ENCODE results near the gene MBP. TPM values are rescaled to one million over a fixed set of nuclear protein-coding genes. Genes with fewer than 3 reads are reported as not detected.

The MBP gene
- total RNA-seq, 2 donors from 2014 or later, result 41.7 to 42.2 TPM

GRCh38 chr18:77033575-77033974 lies 99.0 kb downstream of the MBP start:
- no peak overlapping the region for H3K27ac ChIP-seq
- no peak for DNase-seq (ENCODE audit: low spot score)
- H3K9me3 ChIP-seq, result no peaks in the 10 kb centered on the region
- no peak overlapping the region for H3K4me3 ChIP-seq
- no peaks in the 10 kb centered on the region for H3K36me3 ChIP-seq
- TF ChIP-seq CTCF (IDR thresholded peaks at IDR 0.05), result no peak
- ATAC-seq (ENCODE audit: insufficient number of reproducible peaks, low FRiP score, low read depth), result no peak
- no peaks in the 10 kb centered on the region for H3K27me3 ChIP-seq (replicated peaks; ENCODE audit: insufficient read depth)
- peaks cover 0 to 4% of the 10 kb centered on the region in 2 donors for H3K4me1 ChIP-seq (ENCODE audit: control insufficient read depth in 1 of 2, low read depth in 2 of 2)

- ATAC-seq (ENCODE audit: insufficient number of reproducible peaks, low FRiP score, low read depth), result no peak
- Histone ChIP-seq H3K9me3 (no peaks in the 10 kb centered on the region), H3K4me3 (no peak overlapping the region), H3K36me3 (no peaks in the 10 kb centered on the region), H3K4me1 (ENCODE audit: control insufficient read depth in 1 of 2, low read depth in 2 of 2) (peaks cover 0 to 4% of the 10 kb centered on the region in 2 donors), H3K27me3 (replicated peaks; ENCODE audit: insufficient read depth) (no peaks in the 10 kb centered on the region), H3K27ac (no peak overlapping the region)
- DNase-seq (ENCODE audit: low spot score), result no peak
- no peak for TF ChIP-seq CTCF (IDR thresholded peaks at IDR 0.05)
Measured at GRCh38 chr18:77032181-77032701, 100.3 kb downstream of the MBP start.

- ATAC-seq (ENCODE audit: insufficient number of reproducible peaks, low FRiP score, low read depth) (no peak), DNase-seq (ENCODE audit: low spot score) (no peak)
- Histone ChIP-seq H3K4me1 (ENCODE audit: control insufficient read depth in 1 of 2, low read depth in 2 of 2) (peaks cover 0 to 4% of the 10 kb centered on the region in 2 donors), H3K27ac (no peak overlapping the region), H3K27me3 (replicated peaks; ENCODE audit: insufficient read depth) (no peaks in the 10 kb centered on the region), H3K9me3 (no peaks in the 10 kb centered on the region), H3K4me3 (no peak overlapping the region), H3K36me3 (no peaks in the 10 kb centered on the region)
- no peak for TF ChIP-seq CTCF (IDR thresholded peaks at IDR 0.05)
Measured at GRCh38 chr18:77031662-77032061, 100.9 kb downstream of the MBP start.

GRCh38 chr18:77030201-77030600 lies 102.4 kb downstream of the MBP start:
- H3K4me3 ChIP-seq, result no peak overlapping the region
- no peaks in the 10 kb centered on the region for H3K27me3 ChIP-seq (replicated peaks; ENCODE audit: insufficient read depth)
- no peak for DNase-seq (ENCODE audit: low spot score)
- H3K27ac ChIP-seq, result no peak overlapping the region
- ATAC-seq (ENCODE audit: insufficient number of reproducible peaks, low FRiP score, low read depth), result no peak
- no peak for TF ChIP-seq CTCF (IDR thresholded peaks at IDR 0.05)
- no peaks in the 10 kb centered on the region for H3K9me3 ChIP-seq
- peaks cover under 1% of the 10 kb centered on the region for H3K36me3 ChIP-seq
- no peaks in the 10 kb centered on the region for H3K4me1 ChIP-seq (ENCODE audit: control insufficient read depth in 1 of 2, low read depth in 2 of 2)

GRCh38 chr18:77025831-77026363 lies 106.7 kb downstream of the MBP start:
- Histone ChIP-seq H3K27ac (no peak overlapping the region), H3K4me3 (no peak overlapping the region), H3K36me3 (peaks cover 7% of the 10 kb centered on the region), H3K9me3 (no peaks in the 10 kb centered on the region), H3K4me1 (ENCODE audit: control insufficient read depth in 1 of 2, low read depth in 2 of 2) (no peaks in the 10 kb centered on the region), H3K27me3 (replicated peaks; ENCODE audit: insufficient read depth) (no peaks in the 10 kb centered on the region)
- ATAC-seq (ENCODE audit: insufficient number of reproducible peaks, low FRiP score, low read depth) (no peak), DNase-seq (ENCODE audit: low spot score) (no peak)
- no peak for TF ChIP-seq CTCF (IDR thresholded peaks at IDR 0.05)

All from thoracic aorta (tissue), 2 donors.